HG02610 (cell line): Measurements from ENCODE around the gene USE1.
A peak's percentile ranks its signal among the peaks of the same experiment; 100 is the strongest.

Experiments
- ATAC-seq: cut with Tn5 transposase; IDR thresholded peaks from one replicate; pipeline ENCODE4 v1.9.1; 2021; ENCODE audit warnings: mild to moderate bottlenecking, moderate library complexity; ENCODE audit not compliant: unreplicated experiment

USE1 gene

GRCh38 chr19:17235971-17236777 is 21.0 kb downstream of the USE1 start:
- no peak for ATAC-seq

GRCh38 chr19:17236811-17237543 is 21.8 kb downstream of the USE1 start:
- no peak for ATAC-seq

DNA sequence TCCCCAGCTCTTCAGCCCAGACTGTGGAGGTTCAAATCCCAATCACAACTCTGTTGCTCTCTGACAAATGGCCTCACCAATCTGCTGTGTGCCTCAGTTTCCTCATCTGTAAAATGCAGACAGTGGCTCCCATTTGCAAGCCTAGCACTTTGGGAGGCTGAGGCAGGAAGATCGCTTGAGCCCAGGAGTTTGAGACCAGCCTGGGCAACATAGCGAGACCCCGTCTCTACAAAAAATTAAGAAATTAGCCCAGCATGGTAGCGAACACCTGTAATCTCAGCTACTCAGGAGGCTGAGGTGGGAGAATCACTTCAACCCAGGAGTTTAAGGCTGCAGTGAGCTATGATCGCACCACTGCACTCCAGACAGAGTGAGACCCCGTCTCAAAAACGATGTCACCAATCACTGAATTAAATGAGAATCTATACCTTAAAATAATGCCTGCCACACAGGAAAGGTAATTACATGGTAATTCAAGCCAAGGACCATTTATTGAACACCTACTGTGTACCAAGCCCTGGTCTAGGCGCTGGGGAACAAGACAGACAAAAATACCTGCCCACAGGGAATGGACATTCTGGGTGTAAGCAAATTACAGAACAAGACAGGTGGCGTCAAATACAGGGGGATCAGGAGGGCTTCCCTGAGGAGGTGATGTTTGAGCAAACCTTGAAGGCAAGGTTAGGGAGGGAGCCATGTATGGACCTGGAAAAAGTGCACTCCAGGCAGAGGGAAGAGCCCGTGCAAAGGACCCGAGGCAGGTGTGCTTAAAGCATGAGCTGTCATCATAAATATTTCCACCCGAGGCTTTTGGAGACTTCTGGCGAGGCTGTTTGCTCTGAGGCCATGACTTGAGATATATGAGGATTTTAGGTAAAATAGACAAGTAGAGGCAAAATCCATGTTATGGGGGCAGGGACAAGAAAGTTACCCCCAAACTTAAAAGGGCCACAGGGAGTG is 22.9 kb downstream of the USE1 start:
- ATAC-seq = no peak

- no peak for ATAC-seq
Observed at GRCh38 chr19:17240062-17240752, 25.1 kb downstream of the USE1 start.

DNA sequence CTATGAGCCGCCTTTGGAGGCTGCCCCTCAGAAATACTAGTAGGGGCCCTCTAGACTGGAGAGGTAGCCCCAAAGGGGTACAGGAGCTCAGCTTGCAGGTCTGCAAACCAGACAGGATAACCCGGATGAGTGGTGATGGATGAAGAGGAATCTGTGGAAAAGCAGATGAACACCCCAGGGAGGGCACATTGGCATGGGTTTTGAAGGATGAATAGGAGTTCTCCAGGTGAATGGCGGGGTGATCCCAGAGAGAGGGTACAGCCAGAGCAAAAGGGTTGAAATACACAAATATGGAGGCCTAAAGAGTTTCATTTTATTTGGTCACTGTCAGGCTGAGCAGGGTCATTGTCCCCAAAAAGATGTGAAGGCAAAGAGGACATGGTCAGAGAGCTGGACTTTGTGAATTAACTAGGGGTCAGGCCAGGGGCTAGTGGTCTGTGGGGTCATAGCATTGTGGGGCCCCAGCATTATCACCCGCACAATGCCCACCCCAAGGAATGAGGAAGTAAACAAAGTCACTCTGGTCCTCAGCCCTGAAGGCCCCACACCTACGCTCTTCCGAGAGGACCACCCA is 25.8 kb downstream of the USE1 start:
- no peak for ATAC-seq

- no peak for ATAC-seq
Observed at GRCh38 chr19:17242431-17243208, 27.5 kb downstream of the USE1 start.

DNA sequence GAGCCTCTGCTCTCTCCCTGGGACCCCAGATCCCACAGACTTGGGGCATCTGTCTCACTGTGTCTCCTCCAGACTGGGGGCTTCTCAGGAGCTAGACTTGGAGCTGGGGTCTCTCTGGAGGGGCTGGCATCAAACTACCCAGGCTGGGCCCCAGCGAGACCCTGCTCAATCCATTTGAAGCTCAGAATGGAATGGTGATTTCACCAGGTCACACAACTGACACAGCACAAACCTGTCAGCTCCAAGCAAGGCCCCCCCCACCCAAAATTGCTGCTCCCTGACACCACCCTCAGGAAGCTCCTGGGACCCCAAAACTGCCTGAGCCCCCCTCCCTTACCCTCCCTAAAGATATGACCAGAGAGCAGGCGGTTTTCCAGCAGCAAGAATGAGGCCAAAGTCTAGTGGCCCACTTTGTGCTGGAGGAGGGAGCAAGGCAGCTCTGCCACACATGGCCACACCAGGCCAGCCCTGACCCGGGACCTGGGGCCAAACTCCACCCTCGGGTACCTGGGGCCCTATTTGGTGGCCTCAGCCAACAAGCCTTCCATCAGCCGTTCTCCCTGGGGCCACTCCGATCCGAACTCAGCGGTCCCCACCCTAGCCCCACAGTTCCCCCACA is 28.2 kb downstream of the USE1 start:
- no peak for ATAC-seq

DNA sequence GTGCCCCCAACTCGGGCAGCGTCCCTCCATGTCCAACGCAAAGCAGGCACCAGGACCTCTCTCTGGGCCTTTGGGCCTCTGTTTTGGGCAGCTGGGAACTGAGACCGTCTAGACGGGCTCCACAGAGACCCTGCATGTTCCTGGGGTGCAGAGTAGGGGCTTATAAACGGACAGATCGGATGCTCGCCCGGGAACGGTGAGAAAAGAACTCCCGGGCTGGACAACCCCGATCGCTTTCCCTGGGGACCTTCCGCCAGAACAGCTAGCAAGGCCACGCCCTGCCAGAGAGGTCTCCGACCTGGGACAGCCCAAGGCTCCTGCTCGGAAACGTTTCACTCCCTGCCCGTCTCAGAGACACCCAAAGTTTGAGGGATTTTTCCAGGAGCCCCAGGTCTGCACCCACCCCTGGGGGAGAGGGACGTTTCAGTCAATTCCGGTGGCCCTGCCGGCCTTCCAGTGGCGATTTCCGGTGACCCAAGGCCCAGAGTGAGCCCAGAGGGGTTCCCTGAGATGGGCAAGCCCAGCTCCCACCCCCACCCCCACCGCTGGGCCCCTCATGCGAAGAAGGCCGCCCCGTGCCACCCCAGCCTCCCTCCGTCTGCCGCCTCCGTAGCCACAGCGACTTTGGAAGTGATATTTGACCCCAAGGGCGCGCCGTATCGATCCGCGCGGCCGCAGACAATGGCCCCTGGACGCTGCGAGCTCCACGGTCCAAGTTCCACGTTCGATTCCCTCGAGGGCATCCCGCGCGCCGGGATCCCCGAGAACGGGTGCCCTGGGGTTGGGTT is 28.9 kb downstream of the USE1 start:
- no peak for ATAC-seq

- ATAC-seq = peak; percentile 11
Observed at GRCh38 chr19:17244618-17245534, 29.7 kb downstream of the USE1 start.

- peak; percentile 7 for ATAC-seq
Observed at GRCh38 chr19:17245535-17245984, 30.4 kb downstream of the USE1 start, which contains the start of gene NR2F6. Gene NR2F6, minus strand, starts transcription at chr19:17245919. Its CDS starts 699 bp downstream, at chr19:17245220.

DNA sequence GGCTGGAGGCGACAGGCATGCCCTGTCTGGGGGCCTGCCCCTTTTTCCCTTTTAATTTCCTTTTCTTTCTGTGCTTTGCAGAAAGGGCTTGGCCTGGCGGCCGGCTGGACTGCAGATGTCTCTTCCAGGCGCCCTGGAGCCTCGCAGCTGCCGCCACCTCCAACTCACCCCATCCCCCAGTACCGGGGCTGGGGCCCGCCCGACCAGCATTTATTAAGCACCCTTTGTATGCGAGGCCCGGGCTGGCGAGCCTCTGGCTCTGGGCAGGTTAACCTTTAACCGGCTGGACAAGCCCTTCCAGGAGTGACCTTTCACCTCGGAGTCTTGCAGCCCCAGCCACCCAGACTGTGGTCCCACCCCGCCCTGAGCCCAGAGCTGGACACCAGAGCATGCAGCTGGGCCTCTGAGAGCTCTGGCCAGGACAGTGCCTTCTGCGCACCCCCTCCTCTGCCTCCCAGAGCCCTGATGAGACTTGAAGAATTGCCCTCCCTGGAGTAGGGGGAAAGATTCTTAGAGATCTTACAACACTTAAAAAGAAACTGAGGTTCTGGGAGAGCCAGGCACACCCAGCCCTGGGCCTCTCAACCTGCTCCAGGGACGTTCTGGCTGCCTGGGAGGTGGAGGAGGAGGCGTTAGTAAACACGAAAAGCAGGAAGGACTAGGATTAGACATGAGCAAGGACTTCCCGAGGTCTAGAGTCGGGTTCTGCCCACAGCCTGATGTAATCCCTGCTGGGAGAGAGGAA is 31.7 kb downstream of the USE1 start:
- no peak for ATAC-seq

DNA sequence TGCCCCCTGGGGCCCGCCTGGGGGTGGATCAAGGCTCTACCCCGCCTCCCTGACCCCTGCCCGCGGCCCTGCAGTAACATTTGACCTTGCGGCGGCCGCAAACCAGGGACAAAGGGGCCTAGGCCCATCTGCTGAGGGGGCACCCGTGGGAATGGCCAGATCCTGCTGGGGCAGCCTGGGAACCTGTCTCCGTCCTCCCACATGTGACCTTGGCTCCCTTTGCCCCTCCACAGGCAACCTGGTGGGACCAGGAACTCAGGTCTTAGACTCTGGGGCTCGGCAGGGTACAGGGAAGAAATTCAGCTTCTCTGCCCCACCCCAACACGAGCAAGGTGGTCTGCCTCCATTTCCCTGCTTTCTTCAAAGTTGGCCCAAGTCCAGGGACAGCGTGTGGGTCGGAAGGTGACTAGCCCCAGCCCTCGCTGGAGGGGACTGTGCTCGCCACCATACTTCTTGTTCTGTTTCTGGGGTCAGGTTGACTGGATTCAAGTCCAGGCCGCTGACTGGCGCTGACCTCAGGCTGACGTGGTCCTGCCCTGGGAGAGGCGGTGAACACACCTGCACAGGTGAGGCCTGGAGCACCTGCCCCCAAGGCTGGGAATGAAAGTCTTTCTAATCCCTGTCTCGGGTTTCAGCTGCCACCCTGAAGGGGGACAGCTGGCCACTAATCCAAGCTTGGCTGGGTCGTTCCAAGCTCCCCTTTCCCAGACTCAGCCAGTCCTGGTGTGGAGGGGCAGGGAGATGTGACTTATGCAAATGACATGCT is 33.0 kb downstream of the USE1 start:
- no peak for ATAC-seq

DNA sequence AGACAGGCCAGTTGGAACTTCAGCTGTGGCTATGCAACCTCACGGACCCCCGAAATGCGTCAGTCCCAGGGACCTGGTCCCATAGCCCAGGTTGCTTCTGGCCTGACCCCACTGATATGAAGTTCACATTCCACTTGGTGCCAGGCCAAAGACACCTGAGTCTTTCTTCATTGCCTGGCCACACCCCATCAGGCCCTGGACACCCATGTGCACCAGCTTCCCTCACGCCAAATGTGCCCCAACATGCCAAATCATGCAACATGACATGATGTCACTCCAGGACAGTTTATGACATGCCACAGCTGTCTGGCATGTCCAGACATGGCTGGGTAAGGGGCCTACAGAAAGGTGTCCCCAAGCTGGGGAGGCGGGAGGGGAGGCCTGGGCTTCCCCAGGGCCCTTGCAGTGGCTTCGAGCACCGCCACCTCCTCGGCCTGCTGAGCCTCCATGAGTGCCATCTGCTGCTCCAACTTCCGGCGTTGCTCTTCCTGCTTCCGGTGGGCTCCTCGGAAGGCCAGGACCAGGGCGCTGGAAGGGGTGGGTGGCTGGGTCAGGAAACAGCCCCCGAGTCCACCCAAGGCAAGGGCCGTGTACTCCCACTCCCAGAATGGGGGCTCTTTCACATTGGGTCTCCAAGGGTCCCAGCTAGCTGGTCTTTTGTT is 34.9 kb downstream of the USE1 start:
- no peak for ATAC-seq

DNA sequence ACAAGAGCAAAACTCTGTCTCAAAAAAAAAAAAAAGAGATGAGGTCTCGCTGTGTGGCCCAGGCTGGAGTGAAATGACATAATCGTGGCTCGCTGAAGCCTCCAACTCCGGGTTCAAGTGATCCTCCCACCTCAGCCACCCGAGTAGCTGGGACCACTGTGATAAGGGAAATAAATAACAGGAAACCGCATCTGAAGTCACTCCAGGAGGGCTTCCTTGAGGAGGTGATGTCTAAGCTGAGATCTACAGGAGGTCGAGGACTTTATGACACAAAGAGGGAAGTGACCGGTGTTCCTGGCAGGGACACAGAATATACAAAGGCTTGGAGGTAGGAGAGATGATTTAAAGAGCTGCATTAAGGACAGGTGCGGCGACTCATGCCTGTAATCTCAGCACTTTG is 39.5 kb downstream of the USE1 start:
- no peak for ATAC-seq

- no peak for ATAC-seq
Observed at GRCh38 chr19:17255150-17255621, 40.0 kb downstream of the USE1 start.
